ENCODE measurements around the gene CAMTA1.

GRCh38 chr1:7679159-7679872 lies 894.1 kb downstream of the CAMTA1 start:
- no peak for TF ChIP-seq POLR2A (IDR thresholded peaks at IDR 0.05; ENCODE audit: low read length)
- TF ChIP-seq GATA1 (IDR thresholded peaks at IDR 0.05; ENCODE audit: low read depth, low read length), result no peak

Measured in erythroblast (primary cell).